GM19397 (cell line): ENCODE results near the gene LY6G6C.

Experiments
- ATAC-seq: cut with Tn5 transposase; IDR thresholded peaks from one replicate; pipeline ENCODE4 v1.9.1; 2021; ENCODE audit warnings: mild to moderate bottlenecking, moderate library complexity; ENCODE audit not compliant: unreplicated experiment

LY6G6C gene

DNA sequence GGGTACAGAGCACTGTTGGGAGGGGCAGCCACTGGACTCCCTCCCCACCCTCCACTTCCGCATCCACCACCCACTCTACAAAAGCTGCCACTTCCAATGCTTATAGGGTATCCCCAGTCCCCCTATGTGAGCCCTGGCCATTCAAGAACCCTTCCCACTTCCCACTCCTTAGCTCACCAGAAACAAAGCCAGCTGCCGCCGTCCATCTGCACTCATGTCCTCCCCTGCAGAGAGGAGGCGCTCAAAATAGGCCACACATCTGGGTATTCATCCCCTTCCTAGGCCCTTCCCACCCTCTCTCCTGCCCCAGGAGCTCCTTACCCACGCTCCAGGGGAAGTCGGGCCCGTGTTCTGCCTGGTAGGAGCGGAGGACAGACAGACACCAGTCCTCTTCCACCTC, 34.2 kb downstream of the LY6G6C start:
- ATAC-seq: no peak

DNA sequence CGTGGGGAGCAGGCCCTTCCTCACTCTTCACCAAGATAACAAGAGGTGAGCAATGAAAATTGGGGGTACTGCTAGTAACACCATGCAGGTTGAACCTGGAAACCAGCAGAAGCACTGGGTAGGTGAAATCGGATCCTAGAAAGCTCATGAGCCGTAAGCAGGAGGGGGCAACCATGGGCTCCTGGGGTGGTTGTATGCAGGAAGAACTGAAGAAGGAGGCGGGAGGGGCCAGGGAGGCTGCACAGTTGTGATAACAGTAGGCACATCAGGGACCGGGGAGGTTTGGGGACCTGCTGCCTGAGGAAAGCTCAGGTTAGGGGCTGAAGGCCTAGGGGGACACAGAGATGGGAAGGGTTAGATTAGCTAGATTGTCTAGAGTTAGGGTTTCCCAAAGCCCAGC, 35.1 kb downstream of the LY6G6C start:
- no peak for ATAC-seq

DNA sequence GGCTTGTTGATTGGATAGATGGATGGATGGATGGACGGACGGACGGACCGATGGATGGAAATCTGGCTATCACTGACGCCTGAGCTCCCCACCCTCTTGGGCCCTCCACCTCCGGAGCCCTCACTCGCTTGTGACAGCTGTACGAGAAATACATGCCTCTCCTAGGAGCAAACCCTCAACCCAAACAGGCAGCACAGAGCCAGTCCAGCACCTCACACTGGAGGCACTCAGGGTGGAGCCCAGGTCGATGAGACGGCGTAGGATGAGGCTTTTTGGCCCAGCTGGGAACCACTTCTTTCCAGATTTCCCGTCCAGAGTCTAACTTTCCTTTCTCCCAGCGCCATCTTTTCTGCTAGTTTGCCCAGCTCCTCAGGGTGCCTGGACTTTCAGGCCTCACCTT, 38.0 kb downstream of the LY6G6C start:
- ATAC-seq: no peak

DNA sequence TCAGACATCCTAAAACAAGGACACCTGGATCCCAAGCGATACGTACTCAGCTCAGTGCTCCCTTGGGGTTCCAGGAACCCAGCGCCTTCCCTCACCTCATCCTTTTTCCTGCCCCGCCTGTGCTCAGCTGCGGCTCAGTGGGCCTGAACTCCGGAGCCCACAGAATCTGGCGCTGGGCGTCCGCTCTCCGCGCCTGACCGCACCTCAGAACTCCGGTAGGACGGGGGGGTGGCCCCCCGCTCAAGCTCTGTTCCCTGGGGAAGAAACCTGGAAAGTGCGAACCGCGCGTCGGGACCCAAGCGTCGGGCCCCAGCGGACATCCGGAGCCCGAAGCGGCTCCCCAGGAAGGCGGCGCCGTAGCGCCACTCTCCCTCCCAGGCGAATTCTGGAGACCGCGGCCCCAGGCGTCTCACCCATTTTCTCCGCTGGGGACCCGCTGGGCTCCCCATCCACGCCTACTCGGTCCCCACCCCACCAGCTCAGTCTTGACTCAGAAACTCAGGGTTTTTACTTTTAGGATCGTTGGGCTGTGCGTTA, 40.3 kb downstream of the LY6G6C start:
- peak; percentile 35 for ATAC-seq

DNA sequence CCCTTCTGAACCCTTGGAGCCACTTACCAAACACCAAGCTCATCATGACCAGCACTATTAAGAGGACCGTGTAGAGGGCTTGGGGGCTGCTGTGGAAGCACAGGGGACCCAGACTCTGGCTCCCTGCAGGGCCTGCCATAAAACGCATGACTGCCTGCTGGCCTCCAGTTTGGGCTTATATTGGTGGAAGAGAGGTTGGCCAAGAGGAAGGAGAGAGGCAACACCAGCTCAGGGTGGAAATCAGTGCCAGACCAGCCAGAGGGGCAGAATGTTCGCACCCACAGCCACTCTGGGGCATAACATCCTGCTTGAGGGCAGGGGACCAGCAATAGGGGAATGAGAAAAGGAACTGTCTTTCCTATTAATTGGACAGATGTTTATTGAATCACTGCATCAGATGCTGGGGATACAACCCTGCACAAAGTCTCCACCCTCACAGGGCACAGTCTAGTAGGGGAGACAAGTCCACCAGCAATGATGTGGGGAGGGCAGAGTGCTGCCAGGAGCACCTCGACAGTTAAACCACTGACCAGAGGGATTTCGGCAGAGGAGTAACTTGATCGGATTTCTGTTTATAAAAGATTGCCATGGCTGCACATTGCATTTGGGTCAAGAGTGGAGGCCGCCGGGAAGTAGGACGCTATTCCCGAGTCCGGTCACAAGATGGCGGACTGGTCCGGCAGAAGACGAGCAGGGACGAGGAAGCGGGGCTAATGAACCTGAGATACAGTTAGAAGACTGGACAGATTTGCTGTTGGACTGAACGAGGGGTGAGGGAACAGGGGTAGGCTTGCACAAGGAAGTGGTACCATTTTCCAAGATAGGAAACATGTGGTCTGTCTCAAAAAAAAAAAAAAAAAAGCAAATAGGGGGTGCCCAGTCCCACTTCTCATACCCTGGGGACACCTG, 41.1 kb downstream of the LY6G6C start, which contains the start of gene LY6G5C:
Gene LY6G5C (minus strand): TSS at position 842 of the 909 bp plus-strand sequence. CDS start 694 bp downstream, at position 148.
- peak; percentile 49 for ATAC-seq

DNA sequence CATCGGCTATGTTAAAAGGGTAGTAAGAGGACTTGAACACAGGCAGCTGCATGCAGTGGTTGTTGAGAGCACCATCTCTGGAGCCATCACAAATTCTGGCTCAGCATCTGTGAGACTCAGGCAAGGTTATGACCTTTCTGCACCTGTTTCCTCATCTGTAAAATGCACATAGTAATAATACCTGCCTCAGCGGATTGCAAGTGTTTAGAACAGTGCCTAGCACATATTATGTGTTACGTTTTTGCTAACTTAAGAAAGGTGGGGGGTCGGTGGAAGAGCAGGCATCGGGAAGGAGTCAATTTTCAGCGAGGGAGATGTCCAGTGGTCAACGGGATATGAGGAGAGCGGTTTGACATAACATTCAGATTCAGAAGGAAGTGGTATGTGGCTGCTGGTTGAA, 43.6 kb downstream of the LY6G6C start:
- ATAC-seq: no peak

DNA sequence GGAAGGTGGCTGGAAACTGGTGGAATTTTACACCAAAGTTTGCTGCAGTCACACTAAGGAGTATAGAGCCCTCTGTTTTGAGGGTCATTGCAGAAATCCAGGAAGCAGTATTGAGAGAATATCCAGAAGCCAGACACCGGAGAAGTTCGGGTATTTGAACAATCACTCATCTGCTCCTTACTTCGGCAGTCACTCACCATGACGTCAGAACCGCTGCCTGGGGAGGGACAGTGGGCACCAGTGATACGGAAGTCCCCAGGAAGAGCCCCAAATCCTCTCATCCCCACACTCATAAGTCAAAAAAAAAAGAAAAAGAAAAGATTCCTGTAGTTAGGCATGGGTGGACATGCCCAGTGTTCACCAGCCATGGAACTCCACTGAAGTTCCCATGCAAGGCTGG, 44.6 kb downstream of the LY6G6C start:
- ATAC-seq: no peak

DNA sequence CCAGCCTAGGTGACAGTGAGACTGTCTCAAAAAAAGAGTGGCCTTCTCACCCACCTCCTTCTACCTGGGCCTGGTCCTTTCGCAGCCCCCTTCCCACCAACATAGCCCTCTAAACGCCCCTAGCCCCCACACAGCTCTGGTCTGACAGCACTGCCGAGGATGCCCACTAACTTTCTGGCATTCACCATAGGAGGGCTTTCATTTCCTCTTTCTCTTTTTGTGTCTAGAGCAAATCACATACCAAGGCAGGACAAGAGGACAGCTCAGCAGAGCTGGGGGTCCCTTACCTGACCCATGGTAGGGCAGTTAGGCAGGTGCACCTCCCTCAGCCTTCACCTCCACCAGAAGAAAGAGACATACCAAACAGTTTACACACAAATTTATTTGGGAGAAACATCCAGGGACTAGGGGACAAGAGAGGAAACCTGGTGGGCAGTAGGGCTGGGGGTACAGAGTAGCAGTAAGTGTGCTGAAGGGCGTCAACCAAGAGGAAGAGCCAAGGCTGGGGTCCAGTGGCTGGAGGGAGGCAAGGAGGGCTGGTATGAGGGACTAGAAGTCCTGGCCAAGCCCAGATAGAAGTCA, 45.1 kb downstream of the LY6G6C start:
- ATAC-seq: no peak

DNA sequence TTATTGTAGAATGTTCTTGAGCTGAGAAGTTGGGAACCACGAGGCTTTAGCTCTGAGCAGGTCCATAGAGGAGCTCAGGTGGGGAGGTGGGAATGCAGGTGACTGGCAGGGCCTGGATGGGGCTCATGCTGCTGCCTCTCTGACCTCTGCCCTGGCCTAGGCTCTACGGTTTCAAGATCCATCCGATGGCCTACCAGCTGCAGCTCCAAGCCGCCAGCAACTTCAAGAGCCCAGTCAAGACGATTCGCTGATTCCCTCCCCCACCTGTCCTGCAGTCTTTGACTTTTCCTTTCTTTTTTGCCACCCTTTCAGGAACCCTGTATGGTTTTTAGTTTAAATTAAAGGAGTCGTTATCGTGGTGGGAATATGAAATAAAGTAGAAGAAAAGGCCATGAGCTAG, 51.9 kb downstream of the LY6G6C start, which contains the start of gene LY6G5B:
Gene LY6G5B (plus strand): TSS at position 301 of the 400 bp plus-strand sequence. CDS start 975 bp downstream, outside the sequence.
- ATAC-seq: no peak
